Globus pallidus (tissue), 1 donor: Measurements from ENCODE around the gene ARHGAP4.

Experiments
- DNase-seq: peaks from one replicate; pipeline ENCODE4 v3.0.0-alpha.2; 2015; ENCODE audit warnings: low spot score

The ARHGAP4 gene

GRCh38 chrX:153945956-153946943, 20.2 kb upstream of the ARHGAP4 start:
- no peak for DNase-seq

DNA sequence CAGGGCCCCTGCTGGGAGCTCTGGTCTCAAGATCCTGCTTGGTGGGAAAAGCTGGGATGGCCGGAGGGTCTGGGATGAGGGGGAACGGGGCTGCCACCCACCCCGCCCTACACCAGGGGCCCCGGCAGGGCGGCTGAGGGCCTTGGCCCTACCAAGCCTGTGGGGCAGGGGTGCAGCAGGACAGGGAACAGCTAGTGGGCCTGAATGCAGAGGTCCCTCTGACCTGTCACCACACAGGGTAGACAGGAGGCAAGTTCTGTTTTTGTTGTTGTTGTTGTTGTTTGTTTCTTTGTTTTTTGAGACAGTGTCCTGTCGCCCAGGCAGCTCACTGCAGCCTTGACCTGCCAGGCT, 18.7 kb upstream of the ARHGAP4 start:
- DNase-seq, result no peak

DNA sequence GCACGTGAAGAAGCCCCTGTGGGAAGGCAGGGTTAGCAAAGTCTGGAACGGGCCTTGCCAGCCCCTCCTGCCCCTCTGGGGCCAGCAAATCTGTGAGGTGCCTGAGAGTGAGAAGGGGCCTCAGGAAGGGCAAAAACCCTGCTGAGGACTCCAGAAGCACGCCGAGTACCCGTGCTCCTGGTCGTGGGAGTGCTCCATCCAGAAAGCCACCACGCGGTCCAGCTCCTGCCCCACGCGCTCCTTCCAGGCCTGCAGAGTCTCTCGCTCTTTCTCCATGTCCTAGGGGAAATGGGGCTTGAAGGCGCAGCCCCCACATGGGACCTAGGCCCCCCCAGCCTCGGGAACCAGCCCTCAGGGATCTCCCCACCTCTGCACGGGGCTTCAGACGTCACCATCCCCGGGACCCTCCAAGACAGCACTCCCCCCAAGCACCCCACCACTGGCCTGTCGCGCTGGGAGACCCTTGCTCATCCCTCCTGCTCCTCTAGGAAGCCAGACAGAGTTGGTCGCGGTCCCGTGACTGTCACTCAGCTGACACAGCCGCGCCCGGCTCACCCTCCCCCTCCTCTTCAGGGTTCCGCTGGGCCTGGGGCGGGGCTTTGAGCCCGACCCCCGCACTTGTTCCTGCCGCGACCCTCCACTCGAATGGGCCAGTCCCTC, 18.2 kb upstream of the ARHGAP4 start, which contains the start of gene RENBP:
TSS of gene RENBP (minus strand) at position 504 of the 660 bp plus-strand sequence. CDS start at position 471, 33 bp downstream.
- DNase-seq, result peak; percentile 55

GRCh38 chrX:153941336-153942252, 15.5 kb upstream of the ARHGAP4 start:
- no peak for DNase-seq

DNA sequence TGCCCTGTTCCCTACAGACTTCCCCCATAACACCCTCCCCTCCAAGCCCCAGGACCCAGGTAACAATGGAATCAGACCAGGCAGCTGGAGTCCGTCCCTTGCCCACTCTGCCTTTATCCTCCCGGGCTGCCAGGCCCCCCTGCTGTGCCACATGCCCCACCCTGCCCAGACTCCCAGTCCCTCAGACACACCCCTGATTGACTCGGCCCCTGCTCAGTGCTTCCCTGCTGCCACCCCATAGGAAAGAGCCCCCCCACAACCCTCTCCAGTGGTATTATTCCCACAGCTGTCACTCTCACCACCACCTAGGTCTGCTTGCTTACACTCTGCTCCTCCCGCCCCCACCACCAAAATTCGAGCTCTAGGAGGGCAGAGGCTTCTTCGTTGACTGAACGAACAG, 13.5 kb upstream of the ARHGAP4 start:
- no peak for DNase-seq

- DNase-seq, result no peak
These were observed 12.2 kb upstream of the ARHGAP4 start for GRCh38 chrX:153938226-153938786.

GRCh38 chrX:153937056-153937455, 11.0 kb upstream of the ARHGAP4 start:
- no peak for DNase-seq

DNA sequence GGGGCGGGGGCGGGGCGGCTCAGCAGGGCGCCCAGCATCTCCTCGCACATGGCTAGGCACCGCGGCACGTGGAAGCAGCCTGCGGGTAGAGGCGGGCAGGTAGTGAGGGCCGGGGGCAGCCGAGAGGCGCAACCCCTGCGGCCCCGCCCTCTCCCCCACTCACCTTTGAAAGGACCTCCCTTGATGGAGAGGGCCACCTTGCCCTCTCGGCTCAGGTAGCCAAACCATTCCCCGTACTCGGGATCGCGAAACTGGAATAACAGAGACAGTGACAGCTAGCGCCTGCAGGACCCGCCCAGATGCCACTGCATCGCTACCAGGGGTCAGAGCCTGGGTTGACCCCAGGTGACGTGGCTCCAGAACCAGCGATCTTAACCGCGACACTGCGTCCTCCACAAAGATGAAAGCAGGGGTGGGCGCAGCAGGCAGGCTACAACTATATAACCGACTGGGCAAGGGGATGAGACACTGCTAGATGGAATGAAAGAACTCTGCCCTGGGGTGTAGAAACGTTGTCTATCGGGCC, 9.3 kb upstream of the ARHGAP4 start:
- DNase-seq, result no peak

DNA sequence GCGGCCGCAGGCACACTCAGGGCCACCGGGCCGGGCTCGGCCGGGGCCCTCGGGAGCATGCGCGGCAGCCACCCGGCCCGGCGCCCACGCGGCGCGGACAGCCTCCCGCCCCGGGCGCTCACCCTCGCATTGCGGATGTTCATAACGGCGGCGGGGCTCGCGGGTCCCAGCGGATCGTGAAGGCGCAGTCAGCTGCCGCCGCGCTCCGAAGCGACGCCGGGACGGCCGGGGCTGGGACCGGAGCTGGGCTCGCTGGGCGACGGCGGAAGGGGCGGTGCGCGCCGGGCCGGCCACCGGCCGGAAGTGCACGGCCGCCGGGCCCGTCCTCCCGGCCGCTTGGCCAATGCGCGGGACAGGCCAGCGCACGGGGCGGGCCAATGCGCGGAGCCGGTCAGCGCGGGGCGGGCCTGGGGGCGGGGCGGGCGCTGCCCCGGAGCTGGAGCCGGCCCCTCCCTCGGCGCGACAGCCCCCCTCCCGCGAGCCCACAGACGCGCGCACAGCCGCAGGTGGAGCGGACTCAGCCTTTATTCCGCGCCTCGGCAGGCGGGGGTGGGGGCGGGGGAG, 8.8 kb upstream of the ARHGAP4 start, which contains the start of gene NAA10:
TSS of gene NAA10 (minus strand) at position 276 of the 564 bp plus-strand sequence. CDS start at position 143, 133 bp downstream.
- peak; percentile 71 for DNase-seq

DNA sequence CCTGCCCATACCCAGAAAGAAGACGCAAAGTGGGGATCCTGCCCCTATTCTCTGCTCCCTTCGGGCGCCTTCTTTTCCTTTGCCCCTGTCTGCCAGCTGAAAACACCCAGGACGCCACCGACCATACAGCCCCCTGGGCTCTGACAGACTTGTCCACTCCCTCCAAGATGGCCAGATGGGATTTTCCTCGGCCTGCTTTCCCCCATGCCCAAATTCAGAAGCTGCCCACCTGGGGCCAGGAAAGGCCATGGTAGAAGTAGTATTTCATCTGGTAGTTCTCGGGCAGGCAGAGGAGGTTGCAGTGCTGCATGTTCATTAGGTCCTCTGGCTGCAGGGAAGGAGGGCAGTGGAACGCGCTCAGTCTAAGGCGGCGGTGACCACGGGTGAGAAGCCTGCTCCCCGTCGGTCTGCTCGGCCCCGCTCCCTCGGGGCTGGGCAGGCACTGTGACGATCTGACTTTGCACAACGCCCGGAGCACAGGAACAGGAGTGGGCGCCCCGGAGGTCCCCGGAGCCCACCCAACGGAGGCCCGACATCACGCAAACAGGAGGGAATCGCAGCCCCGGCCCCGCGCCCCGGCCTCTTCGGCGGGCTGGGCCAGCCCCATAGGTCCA, 8.2 kb upstream of the ARHGAP4 start:
- DNase-seq, result no peak

GRCh38 chrX:153933748-153934147, 7.7 kb upstream of the ARHGAP4 start:
- no peak for DNase-seq

DNA sequence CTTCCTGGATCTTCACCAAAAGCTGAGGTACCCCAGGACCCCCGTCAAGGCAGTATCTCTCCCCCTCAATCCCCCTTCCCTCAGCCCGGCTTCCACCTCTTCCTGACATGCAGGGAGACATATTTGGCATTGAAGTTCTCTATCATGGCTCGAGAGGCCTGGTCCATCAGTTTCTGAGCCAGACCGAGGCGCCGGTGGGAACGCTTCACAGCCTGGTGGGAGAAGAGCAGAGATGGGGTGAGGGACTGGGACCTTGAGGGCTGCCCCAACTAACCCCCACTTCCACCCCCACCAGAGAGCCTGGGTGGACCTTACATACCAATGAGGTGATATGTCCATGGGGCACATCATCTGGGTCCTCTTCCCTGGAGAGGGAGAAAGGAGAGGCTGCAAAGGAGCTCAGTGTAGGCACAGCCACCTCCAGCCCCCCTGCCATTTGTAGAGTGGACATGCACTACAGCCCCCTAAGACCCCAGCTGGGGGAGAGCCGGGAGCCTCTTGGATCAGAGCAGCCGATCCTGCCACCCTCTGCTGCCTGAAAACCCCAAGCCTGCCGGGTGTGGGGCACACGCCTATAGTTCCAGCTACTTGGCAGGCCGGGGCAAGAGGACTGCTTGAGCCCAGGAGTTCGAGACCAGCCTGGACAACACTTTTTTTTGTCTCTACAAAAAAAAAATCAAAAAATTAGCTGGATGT, 6.3 kb upstream of the ARHGAP4 start:
- no peak for DNase-seq

- DNase-seq, result no peak
These were observed 5.7 kb upstream of the ARHGAP4 start for GRCh38 chrX:153931748-153932147.

- no peak for DNase-seq
These were observed 5.1 kb upstream of the ARHGAP4 start for GRCh38 chrX:153931151-153931550.

- no peak for DNase-seq
These were observed 4.2 kb upstream of the ARHGAP4 start for GRCh38 chrX:153930011-153930910.

- DNase-seq, result no peak
These were observed 3.5 kb upstream of the ARHGAP4 start for GRCh38 chrX:153929576-153929975.

- DNase-seq, result no peak
These were observed 2.8 kb upstream of the ARHGAP4 start for GRCh38 chrX:153928846-153929245.

DNA sequence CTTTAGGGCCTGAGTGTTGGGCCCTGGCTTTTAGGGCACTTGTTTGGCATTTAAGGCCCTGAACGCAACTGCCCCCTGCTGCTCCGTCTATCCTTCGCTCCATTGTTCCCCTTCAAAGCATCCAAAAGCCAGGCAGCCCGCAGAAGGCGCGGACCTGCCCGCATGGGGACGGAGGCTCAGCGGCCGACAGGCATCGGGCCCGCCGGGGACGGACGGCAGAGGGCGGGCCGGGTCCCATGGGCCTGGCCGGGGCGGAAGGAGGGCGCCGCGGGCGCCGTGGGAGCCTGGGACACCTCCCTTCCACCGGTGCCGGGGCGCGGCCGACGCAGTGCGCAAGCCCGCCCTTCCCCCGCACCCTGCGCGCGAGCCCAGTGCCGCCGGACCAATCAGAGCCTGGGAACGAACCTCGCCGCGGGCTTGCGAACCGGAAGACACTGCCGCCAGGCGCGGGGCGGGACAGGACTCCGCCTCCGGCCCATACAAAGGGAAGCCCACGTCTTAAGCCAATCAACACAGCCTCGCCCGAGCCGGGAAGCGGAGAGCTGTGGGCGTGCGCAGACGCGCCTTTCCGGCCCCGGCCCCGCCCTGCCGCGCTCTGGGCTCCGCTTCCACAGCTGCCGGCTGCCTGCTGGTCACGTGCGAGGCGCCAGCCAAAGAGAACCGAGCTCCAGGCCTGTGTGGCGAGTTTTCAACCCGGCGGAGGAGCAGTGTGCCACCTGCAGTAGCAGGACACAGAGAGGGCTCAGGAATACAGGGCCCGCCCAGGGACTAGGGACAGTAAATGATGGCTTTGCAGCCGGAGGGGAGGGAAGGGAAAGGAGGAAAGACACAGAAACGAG, 2.1 kb upstream of the ARHGAP4 start:
- peak; percentile 95 for DNase-seq
